IMR-90 (cell line): ENCODE data around the gene KCNK17.

Experiments
- CTCF ChIP-seq: conservative IDR thresholded peaks from 2 replicates; pipeline ENCODE4 v1.5.1; 2012; ENCODE audit warnings: mild to moderate bottlenecking, low read depth, low read length, improper control_type of control experiment
- ELK1 ChIP-seq: fragments of 150-350 bp; IDR thresholded peaks from 2 replicates; pipeline ENCODE4 v1.6.1; 2016; ENCODE audit warnings: low read depth, mild to moderate bottlenecking, low read length, moderate library complexity, borderline replicate concordance
- POLR2A ChIP-seq: IDR thresholded peaks from 2 replicates; pipeline ENCODE4 v1.6.1; 2012; ENCODE audit warnings: mild to moderate bottlenecking, low read depth, low read length
- RFX5 ChIP-seq: IDR thresholded peaks from 2 replicates; pipeline ENCODE4 v1.8.0; 2012; ENCODE audit warnings: low read depth, mild to moderate bottlenecking, low read length, moderate library complexity

- TF ChIP-seq RFX5 (no peak), ELK1 (no peak), CTCF (no peak), POLR2A (no peak)
Observed at GRCh38 chr6:39261751-39262150, 52.5 kb downstream of the KCNK17 start.
